ENCODE results near the gene NAV2.

NAV2 gene

DNA sequence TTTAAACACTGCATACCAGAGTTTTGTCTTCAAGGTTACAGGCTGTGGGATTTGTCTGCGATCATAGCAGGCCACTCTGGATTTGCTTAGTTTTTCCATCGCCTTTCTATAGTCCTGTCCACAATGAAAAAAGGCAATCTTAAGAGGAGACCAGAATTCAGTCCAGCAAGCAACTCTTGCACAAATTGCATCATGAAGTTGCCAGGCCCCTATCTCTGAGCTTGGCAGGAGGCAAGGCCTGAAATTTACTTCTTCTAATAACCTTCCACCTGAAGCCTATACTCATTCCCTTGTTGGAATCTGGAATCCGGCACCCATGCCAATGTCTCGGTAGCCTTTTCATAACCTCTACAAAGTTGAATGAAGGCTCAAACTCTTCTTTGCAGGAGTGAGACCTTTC is 100.1 kb downstream of the NAV2 start:
- TF ChIP-seq, protein P1, sequence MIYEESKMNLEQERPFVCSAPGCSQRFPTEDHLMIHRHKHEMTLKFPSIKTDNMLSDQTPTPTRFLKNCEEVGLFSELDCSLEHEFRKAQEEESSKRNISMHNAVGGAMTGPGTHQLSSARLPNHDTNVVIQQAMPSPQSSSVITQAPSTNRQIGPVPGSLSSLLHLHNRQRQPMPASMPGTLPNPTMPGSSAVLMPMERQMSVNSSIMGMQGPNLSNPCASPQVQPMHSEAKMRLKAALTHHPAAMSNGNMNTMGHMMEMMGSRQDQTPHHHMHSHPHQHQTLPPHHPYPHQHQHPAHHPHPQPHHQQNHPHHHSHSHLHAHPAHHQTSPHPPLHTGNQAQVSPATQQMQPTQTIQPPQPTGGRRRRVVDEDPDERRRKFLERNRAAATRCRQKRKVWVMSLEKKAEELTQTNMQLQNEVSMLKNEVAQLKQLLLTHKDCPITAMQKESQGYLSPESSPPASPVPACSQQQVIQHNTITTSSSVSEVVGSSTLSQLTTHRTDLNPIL (CRISPR knock-in tag; IDR thresholded peaks at IDR 0.05; ENCODE audit: low read depth): no peak
- TF ChIP-seq, protein P2, sequence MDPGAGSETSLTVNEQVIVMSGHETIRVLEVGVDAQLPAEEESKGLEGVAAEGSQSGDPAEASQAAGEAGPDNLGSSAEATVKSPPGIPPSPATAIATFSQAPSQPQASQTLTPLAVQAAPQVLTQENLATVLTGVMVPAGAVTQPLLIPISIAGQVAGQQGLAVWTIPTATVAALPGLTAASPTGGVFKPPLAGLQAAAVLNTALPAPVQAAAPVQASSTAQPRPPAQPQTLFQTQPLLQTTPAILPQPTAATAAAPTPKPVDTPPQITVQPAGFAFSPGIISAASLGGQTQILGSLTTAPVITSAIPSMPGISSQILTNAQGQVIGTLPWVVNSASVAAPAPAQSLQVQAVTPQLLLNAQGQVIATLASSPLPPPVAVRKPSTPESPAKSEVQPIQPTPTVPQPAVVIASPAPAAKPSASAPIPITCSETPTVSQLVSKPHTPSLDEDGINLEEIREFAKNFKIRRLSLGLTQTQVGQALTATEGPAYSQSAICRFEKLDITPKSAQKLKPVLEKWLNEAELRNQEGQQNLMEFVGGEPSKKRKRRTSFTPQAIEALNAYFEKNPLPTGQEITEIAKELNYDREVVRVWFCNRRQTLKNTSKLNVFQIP (CRISPR knock-in tag; IDR thresholded peaks at IDR 0.05; ENCODE audit: borderline replicate concordance, low read depth): no peak
- TF ChIP-seq TOX (CRISPR knock-in tag; IDR thresholded peaks at IDR 0.05; ENCODE audit: borderline replicate concordance): no peak

DNA sequence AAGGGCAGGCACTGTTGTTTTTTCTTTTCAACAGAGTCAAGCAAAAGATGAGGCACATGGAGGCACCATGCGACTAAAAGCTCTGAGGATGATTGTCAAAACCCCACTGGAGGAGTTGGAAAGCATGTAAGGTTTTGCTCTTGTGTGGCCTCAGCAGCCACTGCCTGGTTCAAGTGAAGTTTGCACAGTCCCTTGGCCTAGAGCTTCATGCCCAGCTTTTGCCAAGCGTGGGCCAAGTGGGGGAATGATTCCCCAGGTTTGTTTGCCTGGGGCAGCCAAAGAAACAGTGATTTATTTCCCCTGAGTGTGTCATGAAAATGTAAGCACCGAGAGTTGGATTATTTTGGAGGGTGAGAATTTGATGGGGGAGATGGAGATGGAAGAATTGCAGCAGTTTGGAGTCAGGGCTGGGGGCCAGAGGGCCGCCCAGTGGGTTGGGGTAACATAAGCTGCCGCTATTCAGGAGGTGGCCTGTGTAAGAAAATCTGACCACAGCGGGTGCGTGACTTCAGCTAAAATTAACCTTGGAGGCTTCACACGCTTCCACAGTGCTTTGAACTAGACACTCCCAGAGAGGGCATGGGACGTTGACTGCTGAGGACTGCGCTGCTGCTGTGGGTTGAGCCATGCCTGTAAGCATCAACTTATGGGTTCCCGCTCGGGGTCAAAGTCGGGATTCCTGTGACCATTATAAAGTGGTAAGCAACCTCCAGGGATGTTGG is 100.7 kb downstream of the NAV2 start:
- TF ChIP-seq ARNTL (CRISPR knock-in tag; IDR thresholded peaks at IDR 0.05; ENCODE audit: borderline replicate concordance, low read depth): no peak
- no peak for TF ChIP-seq ZC3H10 (CRISPR knock-in tag; IDR thresholded peaks at IDR 0.05)
- TF ChIP-seq ZNF70 (CRISPR knock-in tag; IDR thresholded peaks at IDR 0.05): no peak
- no peak for TF ChIP-seq ZFP30 (CRISPR knock-in tag; IDR thresholded peaks at IDR 0.05)

More for the DNA sequence above, 100.1 kb downstream of the NAV2 start:
- no peak for ATAC-seq

DNA sequence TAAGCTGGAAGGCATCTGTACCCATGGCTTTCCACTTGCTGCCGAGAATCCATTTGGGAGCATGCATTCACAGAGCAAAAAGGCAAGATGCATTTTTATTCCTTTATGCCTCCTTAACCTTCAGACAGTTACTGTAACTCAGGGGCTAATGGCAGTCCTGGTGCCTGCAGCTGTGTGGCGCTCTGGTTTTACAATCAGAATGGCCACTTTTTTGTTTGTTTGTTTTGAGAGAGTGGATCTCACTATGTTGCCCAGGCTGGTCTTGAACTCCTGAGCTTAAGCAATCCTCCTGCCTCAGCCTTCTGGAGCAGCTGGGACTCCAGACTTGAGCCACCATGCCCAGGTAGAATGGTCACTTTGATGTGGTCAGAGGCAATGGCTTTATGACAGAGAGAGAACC is 101.8 kb downstream of the NAV2 start:
- no peak for TF ChIP-seq GLIS3 (CRISPR knock-in tag; IDR thresholded peaks at IDR 0.05)
- TF ChIP-seq ZNF70 (CRISPR knock-in tag; IDR thresholded peaks at IDR 0.05): no peak
- TF ChIP-seq ZNF565 (CRISPR knock-in tag; conservative IDR thresholded peaks at IDR 0.05; ENCODE audit: low read depth): no peak
- TF ChIP-seq ESRRG (CRISPR knock-in tag; IDR thresholded peaks at IDR 0.05): no peak
- no peak for TF ChIP-seq BACH2 (CRISPR knock-in tag; IDR thresholded peaks at IDR 0.05; ENCODE audit: borderline replicate concordance)
- TF ChIP-seq SNAI2 (CRISPR knock-in tag; IDR thresholded peaks at IDR 0.05): no peak
- TF ChIP-seq, protein P2 (CRISPR knock-in tag; IDR thresholded peaks at IDR 0.05; ENCODE audit: borderline replicate concordance, low read depth): no peak
- TF ChIP-seq, protein P3, sequence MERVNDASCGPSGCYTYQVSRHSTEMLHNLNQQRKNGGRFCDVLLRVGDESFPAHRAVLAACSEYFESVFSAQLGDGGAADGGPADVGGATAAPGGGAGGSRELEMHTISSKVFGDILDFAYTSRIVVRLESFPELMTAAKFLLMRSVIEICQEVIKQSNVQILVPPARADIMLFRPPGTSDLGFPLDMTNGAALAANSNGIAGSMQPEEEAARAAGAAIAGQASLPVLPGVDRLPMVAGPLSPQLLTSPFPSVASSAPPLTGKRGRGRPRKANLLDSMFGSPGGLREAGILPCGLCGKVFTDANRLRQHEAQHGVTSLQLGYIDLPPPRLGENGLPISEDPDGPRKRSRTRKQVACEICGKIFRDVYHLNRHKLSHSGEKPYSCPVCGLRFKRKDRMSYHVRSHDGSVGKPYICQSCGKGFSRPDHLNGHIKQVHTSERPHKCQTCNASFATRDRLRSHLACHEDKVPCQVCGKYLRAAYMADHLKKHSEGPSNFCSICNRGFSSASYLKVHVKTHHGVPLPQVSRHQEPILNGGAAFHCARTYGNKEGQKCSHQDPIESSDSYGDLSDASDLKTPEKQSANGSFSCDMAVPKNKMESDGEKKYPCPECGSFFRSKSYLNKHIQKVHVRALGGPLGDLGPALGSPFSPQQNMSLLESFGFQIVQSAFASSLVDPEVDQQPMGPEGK (CRISPR knock-in tag; IDR thresholded peaks at IDR 0.05; ENCODE audit: borderline replicate concordance): no peak
- TF ChIP-seq ARNTL (CRISPR knock-in tag; IDR thresholded peaks at IDR 0.05; ENCODE audit: borderline replicate concordance, low read depth): no peak
- no peak for TF ChIP-seq OSR1 (CRISPR knock-in tag; IDR thresholded peaks at IDR 0.05)
- TF ChIP-seq, protein P1 (CRISPR knock-in tag; IDR thresholded peaks at IDR 0.05; ENCODE audit: low read depth): no peak
- TF ChIP-seq TCF4 (CRISPR knock-in tag; IDR thresholded peaks at IDR 0.05; ENCODE audit: borderline replicate concordance): no peak
- no peak for TF ChIP-seq ZC3H10 (CRISPR knock-in tag; IDR thresholded peaks at IDR 0.05)
- TF ChIP-seq ISL1 (CRISPR knock-in tag; IDR thresholded peaks at IDR 0.05): no peak
- TF ChIP-seq TOX (CRISPR knock-in tag; IDR thresholded peaks at IDR 0.05; ENCODE audit: borderline replicate concordance): no peak
- TF ChIP-seq, protein P4, sequence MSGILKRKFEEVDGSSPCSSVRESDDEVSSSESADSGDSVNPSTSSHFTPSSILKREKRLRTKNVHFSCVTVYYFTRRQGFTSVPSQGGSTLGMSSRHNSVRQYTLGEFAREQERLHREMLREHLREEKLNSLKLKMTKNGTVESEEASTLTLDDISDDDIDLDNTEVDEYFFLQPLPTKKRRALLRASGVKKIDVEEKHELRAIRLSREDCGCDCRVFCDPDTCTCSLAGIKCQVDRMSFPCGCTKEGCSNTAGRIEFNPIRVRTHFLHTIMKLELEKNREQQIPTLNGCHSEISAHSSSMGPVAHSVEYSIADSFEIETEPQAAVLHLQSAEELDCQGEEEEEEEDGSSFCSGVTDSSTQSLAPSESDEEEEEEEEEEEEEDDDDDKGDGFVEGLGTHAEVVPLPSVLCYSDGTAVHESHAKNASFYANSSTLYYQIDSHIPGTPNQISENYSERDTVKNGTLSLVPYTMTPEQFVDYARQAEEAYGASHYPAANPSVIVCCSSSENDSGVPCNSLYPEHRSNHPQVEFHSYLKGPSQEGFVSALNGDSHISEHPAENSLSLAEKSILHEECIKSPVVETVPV (CRISPR knock-in tag; IDR thresholded peaks at IDR 0.05): no peak
- TF ChIP-seq RARB (CRISPR knock-in tag; IDR thresholded peaks at IDR 0.05): no peak
- TF ChIP-seq CSDC2 (CRISPR knock-in tag; IDR thresholded peaks at IDR 0.05): no peak
- no peak for TF ChIP-seq ZFP3 (CRISPR knock-in tag; IDR thresholded peaks at IDR 0.05)
- no peak for TF ChIP-seq ZFP30 (CRISPR knock-in tag; IDR thresholded peaks at IDR 0.05)
- ATAC-seq: no peak; the same call in 2 of the 3 replicates

More for the DNA sequence above, 100.7 kb downstream of the NAV2 start:
- no peak for ATAC-seq

Data from SK-N-SH treated with all-trans-retinoic acid at 6 μM for 48 hours (cell line).